GM10248 (cell line): ENCODE data around the gene DMRTB1.

Experiments
- CTCF ChIA-PET: fragments of 300-600 bp; sonication (Branson Sonifier 250); formaldehyde crosslinking; extraction: SDS; loops from one replicate; lab custom pipeline; 2021; ENCODE audit warnings: antibody characterized with exemption; lab: Yijun Ruan, JAX
- POLR2A ChIA-PET: fragments of 350-650 bp; sonication (Branson Sonifier 250); formaldehyde crosslinking; extraction: SDS; loops from one replicate; lab custom pipeline; 2020; ENCODE audit warnings: antibody characterized with exemption; lab: Yijun Ruan, JAX
- DNase-seq: peaks from one replicate; pipeline ENCODE4 v3.0.0; 2012; ENCODE audit errors: extremely low spot score
- TF ChIP-seq, protein P1 (sequence below): IDR thresholded peaks from 2 replicates; pipeline ENCODE4 v1.5.1; 2012; ENCODE audit warnings: mild to moderate bottlenecking, low read depth; ENCODE audit errors: extremely low read depth, missing control alignments, control extremely low read depth

DMRTB1 gene

DNA sequence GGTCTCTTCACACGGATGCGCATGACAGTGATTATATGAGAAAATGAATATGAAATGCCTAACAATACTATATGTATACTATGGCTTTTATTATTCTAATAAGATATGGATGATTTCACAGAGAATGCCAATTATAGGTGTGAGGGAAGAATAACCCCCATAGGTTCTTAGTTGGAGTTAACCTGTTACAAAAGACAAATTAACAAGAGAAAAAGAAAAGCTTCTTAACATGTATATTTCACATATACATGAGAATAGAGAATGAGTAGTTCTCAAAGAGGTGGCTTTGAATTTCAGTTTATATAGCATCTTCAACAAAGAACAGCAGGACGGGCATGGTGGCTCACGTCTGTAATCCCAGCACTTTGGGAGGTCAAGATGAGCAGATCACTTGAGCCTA, 24.0 kb upstream of the DMRTB1 start:
- POLR2A ChIA-PET = no interaction called here
- no peak for DNase-seq
- TF ChIP-seq, protein P1, sequence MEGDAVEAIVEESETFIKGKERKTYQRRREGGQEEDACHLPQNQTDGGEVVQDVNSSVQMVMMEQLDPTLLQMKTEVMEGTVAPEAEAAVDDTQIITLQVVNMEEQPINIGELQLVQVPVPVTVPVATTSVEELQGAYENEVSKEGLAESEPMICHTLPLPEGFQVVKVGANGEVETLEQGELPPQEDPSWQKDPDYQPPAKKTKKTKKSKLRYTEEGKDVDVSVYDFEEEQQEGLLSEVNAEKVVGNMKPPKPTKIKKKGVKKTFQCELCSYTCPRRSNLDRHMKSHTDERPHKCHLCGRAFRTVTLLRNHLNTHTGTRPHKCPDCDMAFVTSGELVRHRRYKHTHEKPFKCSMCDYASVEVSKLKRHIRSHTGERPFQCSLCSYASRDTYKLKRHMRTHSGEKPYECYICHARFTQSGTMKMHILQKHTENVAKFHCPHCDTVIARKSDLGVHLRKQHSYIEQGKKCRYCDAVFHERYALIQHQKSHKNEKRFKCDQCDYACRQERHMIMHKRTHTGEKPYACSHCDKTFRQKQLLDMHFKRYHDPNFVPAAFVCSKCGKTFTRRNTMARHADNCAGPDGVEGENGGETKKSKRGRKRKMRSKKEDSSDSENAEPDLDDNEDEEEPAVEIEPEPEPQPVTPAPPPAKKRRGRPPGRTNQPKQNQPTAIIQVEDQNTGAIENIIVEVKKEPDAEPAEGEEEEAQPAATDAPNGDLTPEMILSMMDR = no peak
- CTCF ChIA-PET = interaction anchor here (1.1 to 2.0 kb wide), 3 partner anchors 9 to 15 kb away, joined by 3 to 11 read pairs (median 5); no protein-coding TSS in a partner anchor

GRCh38 chr1:53438427-53439336, 20.5 kb upstream of the DMRTB1 start:
- POLR2A ChIA-PET = no interaction called here
- CTCF ChIA-PET = no interaction called here
- no peak for DNase-seq
- TF ChIP-seq, protein P1 = no peak

GRCh38 chr1:53439337-53440207, 19.6 kb upstream of the DMRTB1 start:
- TF ChIP-seq, protein P1 = no peak
- DNase-seq = no peak
- ChIA-PET CTCF (interaction anchor here (1.0 kb wide), 1 partner anchor 46 kb away, joined by 3 read pairs; no protein-coding TSS in a partner anchor), POLR2A (no interaction called here)

GRCh38 chr1:53440633-53441032, 18.6 kb upstream of the DMRTB1 start:
- POLR2A ChIA-PET = no interaction called here
- CTCF ChIA-PET = no interaction called here

GRCh38 chr1:53442299-53442698, 16.9 kb upstream of the DMRTB1 start:
- DNase-seq = no peak
- TF ChIP-seq, protein P1 = no peak
- ChIA-PET CTCF (no interaction called here), POLR2A (no interaction called here)

More at GRCh38 chr1:53440633-53441032, 18.6 kb upstream of the DMRTB1 start:
- TF ChIP-seq, protein P1 = no peak
- DNase-seq = no peak

DNA sequence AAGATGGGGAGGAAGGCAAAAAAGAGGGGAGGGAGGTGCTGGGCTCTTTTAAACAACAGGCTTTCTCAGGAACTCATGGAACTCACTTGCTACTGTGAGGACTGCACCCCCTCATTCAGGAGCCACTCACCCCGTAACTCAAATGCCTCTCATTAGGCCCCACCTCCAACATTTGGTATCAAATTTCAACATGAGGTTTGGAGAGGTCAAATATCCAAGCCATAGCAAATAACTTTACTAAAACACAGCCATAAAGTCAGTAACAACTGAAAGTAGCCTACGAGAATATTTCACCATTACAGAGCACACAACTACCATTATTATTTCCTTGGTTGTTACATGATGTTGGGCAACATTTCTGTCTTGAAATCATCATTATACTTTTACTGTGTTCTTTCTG, 13.1 kb upstream of the DMRTB1 start:
- TF ChIP-seq, protein P1 = no peak
- DNase-seq = no peak
- ChIA-PET CTCF (interaction anchor here (2.5 kb wide), 1 partner anchor 11 kb away, joined by 9 read pairs; no protein-coding TSS in a partner anchor), POLR2A (no interaction called here)
